Activated T-cell treated with anti-CD3 and anti-CD28 coated beads for 4 hours (primary cell): Measurements from ENCODE around the gene ANKZF1.
A peak's percentile ranks its signal among the peaks of the same experiment; 100 is the strongest.

Experiments
- DNase-seq: peaks from one replicate; pipeline ENCODE4 v3.0.0-alpha.2; 2020

The ANKZF1 gene

GRCh38 chr2:219207884-219208740, 21.5 kb upstream of the ANKZF1 start:
- DNase-seq: no peak

GRCh38 chr2:219209236-219210195, 20.1 kb upstream of the ANKZF1 start:
- DNase-seq: no peak

- DNase-seq: no peak
Measured at GRCh38 chr2:219210196-219210885, 19.3 kb upstream of the ANKZF1 start.

- no peak for DNase-seq
Measured at GRCh38 chr2:219210886-219211362, 18.7 kb upstream of the ANKZF1 start.

GRCh38 chr2:219213026-219213415, 16.6 kb upstream of the ANKZF1 start:
- DNase-seq: no peak

- DNase-seq: no peak
Measured at GRCh38 chr2:219213486-219214071, 16.0 kb upstream of the ANKZF1 start.

GRCh38 chr2:219214141-219214540, 15.5 kb upstream of the ANKZF1 start:
- DNase-seq: no peak

GRCh38 chr2:219214786-219215185, 14.8 kb upstream of the ANKZF1 start:
- no peak for DNase-seq

- DNase-seq: no peak
Measured at GRCh38 chr2:219215871-219216534, 13.6 kb upstream of the ANKZF1 start.

- no peak for DNase-seq
Measured at GRCh38 chr2:219216535-219216915, 13.1 kb upstream of the ANKZF1 start.

- DNase-seq: no peak
Measured at GRCh38 chr2:219218217-219218731, 11.3 kb upstream of the ANKZF1 start.

- DNase-seq: peak; percentile 83
Measured at GRCh38 chr2:219218732-219219701, 10.6 kb upstream of the ANKZF1 start, which contains the start of gene ABCB6. TSS of gene ABCB6 (minus strand) at chr2:219218958. CDS start at chr2:219218673, 285 bp downstream.

GRCh38 chr2:219219784-219220532, 9.6 kb upstream of the ANKZF1 start:
- no peak for DNase-seq

GRCh38 chr2:219220652-219221402, 8.8 kb upstream of the ANKZF1 start:
- no peak for DNase-seq

GRCh38 chr2:219221957-219222518, 7.6 kb upstream of the ANKZF1 start:
- DNase-seq: no peak

GRCh38 chr2:219223831-219224610, 5.6 kb upstream of the ANKZF1 start:
- no peak for DNase-seq

- DNase-seq: no peak
Measured at GRCh38 chr2:219225350-219225749, 4.3 kb upstream of the ANKZF1 start.
